Karpas-422 (cell line): Measurements from ENCODE around the gene PLA2G2C. TPM values are rescaled to one million over a fixed set of nuclear protein-coding genes. Genes with fewer than 3 reads are reported as not detected.

Experiments used
- total RNA-seq: library from RNA; depleted of rRNA; stranded (reverse); fragments of >200 nt; shearing (Covaris generic); gene quantifications from 2 replicates; pipeline ENCODE4 v1.2.3, GENCODE V29; 2014; ENCODE audit warnings: low replicate concordance; rRNA removed

The PLA2G2C gene
- total RNA-seq, 1 experiment from 2014 or later, result not detected

Other genes with a start within 250 kb of the PLA2G2C start
- gene PLA2G2A, start 206.9 kb downstream of the PLA2G2C start, total RNA-seq, result not detected in 2 replicates
- not detected in 2 replicates for gene PLA2G5, start 116.3 kb downstream of the PLA2G2C start, total RNA-seq
- not detected in 2 replicates for gene PLA2G2D, start 67.0 kb downstream of the PLA2G2C start, total RNA-seq
- not detected in 2 replicates for gene PLA2G2F, start 47.2 kb downstream of the PLA2G2C start, total RNA-seq
- not detected in 2 replicates for gene UBXN10, start 422 bp downstream of the PLA2G2C start, total RNA-seq
- not detected in 2 replicates for gene VWA5B1, start 104.4 kb upstream of the PLA2G2C start, total RNA-seq